ENCODE data around the gene HSP90AB1.

DNA sequence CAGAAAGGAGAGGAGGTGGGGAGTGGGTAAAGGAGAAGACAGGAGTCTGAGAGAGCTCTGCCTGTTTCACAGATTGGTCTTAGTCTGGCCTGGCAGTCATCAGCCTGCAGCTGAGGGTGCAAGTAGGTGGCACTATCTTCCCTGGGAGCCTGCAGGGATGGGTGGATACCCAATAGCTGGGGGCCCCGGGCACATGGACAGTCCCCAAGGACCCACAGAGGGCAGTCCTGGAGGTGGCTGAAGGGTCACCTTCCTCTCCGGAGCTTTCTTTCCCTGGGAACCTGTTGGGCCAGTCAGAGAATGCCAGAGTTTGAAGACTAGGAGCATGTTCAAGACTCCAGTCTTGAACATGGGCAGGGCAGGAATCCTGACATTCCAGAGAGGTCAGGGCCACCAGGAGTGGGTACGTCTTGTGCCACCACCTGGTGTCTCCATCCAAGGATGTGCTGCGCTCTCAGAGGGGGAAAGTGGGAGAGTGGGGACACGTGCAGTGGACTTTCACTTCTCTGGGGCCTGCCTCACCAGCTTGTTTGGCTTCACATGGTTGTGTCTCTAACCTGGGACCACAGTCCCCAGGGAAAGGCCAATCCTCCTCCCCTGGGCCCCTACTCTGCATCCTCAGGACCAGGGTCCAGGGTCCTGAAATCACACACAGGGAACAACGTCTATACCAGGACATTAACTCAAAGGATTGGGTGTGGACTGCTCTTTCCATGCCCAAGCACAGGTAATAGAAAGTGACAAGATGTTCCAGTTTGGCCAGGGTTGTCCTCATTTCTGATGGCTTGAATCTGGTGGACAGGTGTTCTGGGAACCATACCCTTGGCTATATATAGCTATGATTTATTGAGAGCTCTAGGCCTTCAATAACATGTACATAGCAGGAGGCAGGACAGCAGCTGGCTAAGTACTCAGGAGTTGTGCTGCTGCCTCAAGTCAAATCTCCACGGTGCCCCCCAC is 48.2 kb downstream of the HSP90AB1 start:
- no peak for TF ChIP-seq POLR2A (IDR thresholded peaks at IDR 0.05; ENCODE audit: low read length)
- TF ChIP-seq GATA1 (IDR thresholded peaks at IDR 0.05; ENCODE audit: low read depth, low read length) = no peak

All from erythroblast (primary cell).